NCI-H2196 (cell line): ENCODE measurements around the gene ANKRD60.

Source experiments
- DNase-seq: peaks from one replicate; lab custom pipeline; 2025; ENCODE audit not compliant: unreplicated experiment; lab: John Stamatoyannopoulos, UW

ANKRD60 gene

GRCh38 chr20:58167759-58168158, 60.7 kb downstream of the ANKRD60 start:
- no peak for DNase-seq
